NK-92 (cell line): ENCODE measurements around the gene IFNE.
"Not testable (repeated sequence)": the region's sequence is repeated elsewhere in the genome, so short reads cannot be mapped to it uniquely, and the experiment has no call there.

ENCODE experiments used
- DNase-seq: peaks from one replicate; lab custom pipeline; 2025; ENCODE audit not compliant: unreplicated experiment; lab: John Stamatoyannopoulos, UW

IFNE gene

DNA sequence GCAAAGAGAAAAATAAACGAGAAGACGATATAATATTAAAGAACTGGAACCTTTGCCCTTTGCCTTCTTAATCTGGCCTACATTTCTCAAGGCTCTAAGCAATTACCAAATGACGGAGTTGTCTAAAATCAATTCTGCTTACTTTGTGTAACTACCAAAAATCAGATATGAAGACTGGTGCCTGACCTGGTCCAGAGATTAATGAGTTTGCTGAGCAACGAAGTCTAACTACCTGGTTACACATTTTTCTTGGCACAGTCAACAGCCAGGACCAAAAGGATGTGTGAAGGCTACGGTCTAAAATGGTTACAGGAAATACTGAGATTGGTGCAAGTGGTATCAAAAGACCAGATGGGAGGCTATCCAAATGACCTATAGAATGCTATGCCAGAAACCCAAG is 17.8 kb upstream of the IFNE start:
- DNase-seq: no peak

DNA sequence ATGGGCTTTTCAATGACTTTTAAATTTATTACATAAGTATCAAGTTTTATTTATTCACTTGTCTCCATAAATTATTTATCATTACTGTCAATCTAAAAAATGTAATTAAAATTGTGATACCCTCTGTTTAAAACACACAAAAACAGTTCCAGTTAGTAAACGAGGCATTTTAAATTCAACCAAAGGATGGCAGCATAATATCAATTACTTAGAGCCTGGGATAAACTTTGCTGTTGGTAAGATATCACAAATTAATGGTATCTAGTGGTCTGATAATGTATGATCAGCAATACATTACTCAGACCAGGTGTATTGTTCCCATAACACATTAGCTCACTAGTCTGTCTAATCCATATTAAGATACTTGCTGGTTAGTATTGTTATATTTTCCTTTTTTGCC is 9.6 kb upstream of the IFNE start:
- no peak for DNase-seq

DNA sequence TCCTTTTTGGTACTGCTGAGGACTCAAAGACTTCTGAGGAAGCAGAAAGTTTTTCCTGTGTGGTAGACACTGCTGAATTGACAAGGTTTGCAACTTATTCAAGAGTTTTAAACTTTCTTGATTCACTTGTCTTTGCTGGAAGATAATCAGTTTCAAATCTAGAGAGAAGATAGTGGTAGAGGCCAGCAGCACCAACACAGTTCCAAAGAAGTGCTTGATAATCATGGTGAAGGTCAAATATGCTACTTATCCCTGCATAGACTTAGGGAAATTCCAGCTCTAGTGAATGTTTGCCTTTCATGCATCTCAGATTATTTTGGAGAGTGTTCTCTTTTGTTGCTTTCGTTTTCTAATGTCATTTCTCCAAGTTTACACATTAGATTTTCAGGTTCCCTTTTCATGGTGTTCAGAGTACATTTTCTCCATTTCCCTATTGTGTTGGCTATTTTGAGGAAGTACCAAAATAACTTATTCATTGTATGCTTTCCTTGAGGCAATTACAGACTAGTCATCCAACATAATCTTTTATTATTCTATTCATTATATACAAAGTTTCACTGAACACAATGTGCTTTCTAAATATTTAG is 550 bp downstream of the IFNE start:
- no peak for DNase-seq

DNA sequence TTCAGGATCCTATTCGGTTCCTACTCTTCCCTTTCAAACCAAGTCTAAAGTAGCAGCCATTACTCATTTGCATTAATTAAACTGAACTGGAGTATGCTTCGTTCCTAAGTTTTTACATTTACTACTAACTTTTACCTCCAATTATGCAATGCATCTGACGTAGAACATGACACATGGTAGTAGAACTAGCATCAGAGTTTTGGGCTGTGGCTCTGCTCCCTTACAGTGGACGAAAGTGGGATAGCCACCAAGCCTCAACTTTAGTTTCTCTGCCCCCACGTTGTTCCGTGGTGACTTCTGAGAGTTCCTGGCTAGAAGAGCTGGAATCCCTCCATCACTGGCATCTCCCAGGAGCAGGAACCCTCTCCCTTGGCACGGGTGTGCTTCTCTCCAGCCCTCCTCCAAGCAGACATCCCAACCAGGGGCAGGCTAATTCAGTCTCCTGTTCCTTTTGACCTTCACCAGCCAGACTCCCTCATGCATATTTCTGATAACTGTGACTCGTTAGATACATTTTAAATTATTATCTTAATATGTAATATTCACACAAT is 2.9 kb downstream of the IFNE start:
- DNase-seq: no peak

DNA sequence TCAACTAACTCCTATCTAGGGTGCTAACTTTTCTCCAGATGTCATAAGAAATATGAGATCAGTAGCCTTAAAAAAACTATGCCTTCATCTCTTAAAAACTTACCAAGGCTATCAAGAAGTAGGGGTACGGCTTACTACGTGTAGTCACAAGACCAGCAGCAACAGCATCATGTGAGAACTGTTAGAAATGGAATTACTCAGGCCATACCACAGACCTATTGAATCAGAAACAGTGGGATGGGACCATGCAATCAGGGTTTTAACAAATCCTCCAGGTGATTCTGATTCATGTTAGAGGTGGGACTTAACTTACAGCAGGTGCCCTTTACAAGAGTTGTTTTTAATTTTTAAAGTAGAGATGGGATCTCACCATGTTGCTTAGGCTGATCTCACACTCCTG is 4.6 kb downstream of the IFNE start:
- no peak for DNase-seq

DNA sequence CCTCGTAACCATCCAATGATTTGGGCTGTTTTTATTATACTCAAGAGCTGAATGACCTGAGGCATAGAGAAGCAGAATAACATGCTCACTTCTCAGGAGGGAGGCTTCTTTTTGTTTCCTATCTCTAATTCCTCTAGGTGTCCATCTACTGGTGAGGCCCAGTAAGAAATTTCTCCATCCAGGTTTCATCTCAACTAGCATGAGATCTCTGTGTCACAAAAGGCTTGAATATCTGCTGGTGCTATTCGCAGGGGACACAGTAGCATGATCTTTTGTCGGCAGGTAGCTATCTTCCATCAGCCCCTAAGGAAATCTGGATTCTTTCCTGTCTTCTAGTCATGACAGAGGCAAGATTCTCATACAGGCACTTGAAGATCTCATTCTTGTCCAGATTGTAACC is 8.9 kb downstream of the IFNE start:
- DNase-seq: no peak

DNA sequence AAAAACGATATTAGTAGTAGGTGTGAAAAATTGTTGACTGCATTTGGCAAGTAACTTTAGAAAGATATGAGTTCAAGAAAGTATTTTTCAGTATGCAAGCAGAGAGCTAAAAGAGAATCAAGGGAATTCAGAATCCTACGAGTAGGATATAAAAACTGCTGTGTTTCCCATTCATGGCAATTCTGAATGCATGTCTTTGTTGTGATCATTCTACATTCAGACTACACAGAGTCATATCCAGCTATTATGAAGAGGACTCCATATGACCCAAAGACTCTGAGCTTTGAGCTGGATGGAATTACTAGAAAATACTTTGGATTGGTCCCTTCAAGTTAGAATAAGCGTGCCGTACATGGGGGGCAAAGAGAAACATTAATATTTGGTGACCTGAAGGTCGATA is 12.0 kb downstream of the IFNE start:
- DNase-seq: no peak

DNA sequence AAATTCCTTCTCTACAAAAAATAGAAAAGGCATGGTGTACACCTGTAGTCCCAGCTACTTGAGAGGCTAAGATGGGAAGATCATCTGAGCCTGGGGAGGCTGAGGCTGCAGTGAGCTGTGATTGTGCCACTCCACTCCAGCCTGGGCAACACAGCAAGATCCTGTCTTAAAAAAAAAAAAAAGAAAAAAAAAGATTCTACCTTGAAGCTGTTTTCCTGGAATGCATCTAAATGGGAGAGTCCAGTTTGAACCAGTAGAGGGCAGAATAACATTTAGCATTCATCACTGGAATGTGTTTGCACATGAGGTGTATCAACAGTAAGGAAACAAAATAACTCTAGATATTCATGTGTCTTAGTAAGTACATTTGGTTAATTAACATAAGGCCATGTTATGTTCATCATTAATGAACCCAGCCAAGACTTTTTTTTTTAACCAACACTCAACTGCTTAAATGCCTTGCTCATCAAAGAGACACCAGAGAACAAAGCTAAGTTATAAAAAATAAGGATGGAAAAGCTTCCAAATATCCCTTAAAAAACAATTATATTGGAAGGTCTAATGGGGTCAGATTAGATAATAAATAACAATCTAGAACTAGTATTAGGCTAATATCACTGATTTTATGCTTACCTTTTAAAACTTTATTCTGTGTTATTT is 16.1 kb downstream of the IFNE start:
- no peak for DNase-seq

DNA sequence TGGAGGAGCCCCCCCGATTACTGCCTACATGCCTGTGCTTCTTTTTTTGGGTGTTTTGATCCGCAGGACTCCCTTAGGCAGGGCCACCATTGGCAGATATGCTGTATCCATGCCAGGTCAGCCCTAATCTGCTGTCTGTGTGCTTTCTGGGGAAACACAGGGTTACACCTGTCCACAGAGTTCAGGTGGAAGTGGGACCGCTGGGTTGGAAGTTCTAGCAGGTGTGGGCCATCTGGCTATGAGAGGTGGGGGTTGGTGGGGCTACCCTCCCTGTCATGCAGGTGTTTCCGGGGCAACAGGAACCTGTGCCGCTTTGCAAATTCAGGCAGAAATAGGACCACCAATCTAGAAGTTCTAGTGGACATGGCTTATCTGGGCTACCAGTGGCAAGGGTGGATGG is 17.0 kb downstream of the IFNE start:
- no peak for DNase-seq

DNA sequence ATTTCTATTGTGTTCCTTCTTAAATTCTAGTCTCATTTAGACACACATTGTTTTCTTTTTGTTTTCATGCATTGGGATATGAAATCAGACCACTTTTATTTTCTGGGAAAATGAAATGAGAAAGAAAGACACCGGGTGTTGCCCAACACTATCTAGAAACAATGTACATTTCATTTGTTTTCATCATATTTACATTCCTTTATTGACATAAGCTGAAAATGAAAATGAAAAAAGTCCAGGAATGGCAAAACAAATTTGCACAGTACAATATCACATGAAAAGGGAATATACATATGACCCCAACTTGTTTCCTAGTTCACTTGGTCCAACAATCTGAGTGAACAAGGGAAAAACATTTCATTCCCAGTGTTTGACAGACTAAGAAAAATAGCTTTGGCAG is 20.7 kb downstream of the IFNE start:
- no peak for DNase-seq

DNA sequence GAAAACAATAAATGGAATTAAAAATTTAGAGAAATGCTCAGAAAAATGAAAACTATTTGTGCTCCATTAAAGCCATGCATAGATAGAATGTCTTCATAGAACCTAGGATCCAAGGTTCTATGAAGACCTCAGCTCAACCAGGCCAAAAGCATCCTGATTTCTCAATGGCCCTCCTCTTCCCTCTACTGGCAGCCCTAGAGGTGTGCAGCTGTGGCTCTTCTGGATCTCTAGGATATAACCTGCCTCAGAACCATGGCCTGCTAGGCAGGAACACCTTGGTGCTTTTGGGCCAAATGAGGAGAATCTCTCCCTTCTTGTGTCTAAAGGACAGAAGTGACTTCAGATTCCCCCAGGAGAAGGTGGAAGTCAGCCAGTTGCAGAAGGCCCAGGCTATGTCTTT is 26.8 kb downstream of the IFNE start:
- no peak for DNase-seq

DNA sequence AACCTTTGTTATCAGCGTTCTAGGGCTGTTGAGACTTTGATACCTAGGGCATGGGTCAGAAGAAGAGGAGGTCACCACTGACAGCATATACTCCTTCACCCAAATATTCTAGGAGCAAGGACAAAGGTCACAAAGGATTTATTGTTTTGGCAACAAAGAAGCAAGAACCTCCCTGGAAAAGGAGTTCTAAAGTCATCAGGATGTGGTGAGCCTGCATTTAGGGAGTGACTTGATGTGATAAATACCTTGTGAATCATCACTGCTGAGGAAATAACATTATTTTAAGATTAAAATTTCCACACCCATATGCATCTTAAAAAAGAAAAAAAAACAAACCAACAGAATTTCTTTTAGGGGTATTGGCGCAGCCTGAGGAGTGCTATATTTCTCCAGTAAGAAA is 28.0 kb downstream of the IFNE start:
- DNase-seq: no peak

DNA sequence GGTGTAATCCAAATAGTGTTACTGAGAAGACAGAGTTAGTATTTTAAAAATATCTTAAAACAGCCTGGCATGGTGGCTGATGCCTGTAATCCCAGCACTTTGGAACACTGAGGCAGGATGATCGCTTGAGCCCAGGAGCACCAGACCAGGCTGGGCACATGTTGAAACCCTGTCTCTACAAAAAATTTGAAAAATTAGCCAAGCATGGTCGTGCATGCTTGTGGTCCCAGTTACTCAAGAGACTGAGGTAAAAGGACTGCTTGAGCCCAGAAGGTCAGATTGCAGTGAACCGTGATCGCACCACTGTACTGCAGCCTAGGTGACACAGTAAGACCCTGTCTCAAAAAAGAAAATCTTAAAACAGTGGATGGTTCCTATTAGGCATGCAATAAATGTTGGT is 29.4 kb downstream of the IFNE start:
- no peak for DNase-seq

DNA sequence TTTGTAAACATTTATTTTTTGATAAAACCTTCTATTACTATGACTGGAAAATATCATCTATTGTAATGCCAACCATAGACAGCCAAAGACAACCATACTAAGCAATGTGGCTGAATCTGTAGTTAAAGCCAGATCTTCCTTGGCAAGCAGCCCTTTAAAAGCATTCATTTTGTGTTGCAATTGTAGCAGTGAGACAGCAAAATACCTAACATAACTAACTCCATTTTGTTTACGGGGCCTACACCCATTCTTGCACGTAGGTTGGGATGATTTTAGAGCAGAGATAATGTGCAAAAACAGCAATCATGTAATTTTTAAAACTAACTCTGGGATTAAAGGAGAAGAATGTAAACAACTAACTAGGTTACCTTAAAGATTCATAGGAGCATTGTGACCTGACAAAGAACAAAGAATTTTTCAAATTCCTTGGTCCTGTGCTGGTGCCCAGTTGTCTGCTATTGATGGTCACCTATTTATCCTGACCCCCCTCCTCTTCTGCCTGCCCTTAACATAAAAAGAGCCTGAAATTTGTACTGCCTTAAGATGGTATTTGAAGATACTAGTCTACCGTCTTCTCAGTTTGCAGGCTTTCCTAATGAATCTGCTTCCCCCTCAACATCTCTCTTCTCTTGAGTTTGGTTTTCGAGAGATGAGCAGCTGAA is 31.2 kb downstream of the IFNE start:
- no peak for DNase-seq

DNA sequence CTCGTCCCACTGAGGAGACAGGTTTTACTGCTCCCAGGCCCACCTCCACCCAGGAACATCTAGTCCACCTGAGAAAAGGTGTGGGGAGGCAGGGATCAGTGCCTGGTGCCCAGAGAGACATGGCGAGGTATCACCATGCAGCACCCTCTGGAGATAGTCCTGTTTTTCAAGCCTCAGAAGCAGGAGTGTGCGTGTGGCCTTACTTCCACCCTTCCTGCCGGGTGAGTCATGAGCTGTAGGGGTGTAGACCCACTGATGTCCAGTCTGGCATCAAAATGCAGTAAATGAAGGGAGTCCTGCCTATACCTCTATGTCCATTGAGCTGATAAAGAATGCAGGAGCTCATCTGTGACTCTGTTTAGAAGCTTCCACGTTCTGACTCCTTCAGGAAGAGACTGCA is 32.8 kb downstream of the IFNE start:
- DNase-seq: not testable (repeated sequence)

DNA sequence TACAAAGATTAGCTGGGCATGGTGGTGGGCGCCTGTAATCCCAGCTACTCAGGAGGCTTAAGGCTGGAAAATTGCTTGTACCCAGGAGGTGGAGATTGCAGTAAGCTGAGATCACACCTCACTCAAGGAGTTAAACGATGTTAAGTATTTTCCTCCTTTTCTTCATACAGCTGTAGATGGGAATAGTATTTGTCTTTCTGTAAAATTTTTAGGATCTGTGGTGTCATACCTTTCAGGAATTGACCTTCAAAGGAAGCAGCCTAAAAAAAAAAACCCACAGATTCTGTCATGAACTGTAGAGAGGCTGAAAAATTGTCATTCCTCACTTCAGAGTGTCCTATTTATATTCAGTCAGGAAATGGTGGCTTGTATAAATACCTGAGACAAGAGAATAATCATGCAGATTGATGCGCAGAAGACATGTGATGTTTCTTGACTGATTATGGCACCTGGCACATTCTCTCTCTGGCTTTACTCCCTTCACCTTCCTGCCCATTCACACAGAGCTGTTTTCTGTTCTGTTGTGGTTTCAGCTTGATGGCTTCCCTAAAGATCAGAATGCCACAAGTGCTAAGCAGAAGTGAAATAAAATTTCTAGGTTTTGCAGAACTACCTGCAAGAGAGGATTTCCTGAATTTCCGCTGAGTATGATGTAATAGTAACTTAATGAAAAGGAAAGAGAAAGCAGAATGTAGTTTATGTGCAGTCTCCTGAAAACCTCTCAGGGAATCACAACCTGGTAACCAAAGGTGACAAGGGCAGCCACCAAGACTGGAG is 38.1 kb downstream of the IFNE start:
- no peak for DNase-seq

DNA sequence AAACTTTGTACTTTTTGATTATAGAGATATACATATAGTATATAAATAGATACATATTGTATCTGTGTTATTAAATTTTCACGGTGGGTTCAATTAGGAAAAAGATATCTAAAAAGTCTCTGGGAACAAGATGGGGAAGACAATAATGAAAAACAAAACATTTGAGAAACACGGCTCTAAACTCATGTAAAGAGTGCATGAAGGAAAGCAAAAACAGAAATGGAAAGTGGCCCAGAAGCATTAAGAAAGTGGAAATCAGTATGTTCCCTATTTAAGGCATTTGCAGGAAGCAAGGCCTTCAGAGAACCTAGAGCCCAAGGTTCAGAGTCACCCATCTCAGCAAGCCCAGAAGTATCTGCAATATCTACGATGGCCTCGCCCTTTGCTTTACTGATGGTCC is 42.0 kb downstream of the IFNE start, which contains the start of gene IFNA1:
Gene IFNA1, plus strand, starts transcription at position 301 of the 400 bp plus-strand sequence. Its CDS starts 69 bp downstream, at position 370.
- DNase-seq: no peak

DNA sequence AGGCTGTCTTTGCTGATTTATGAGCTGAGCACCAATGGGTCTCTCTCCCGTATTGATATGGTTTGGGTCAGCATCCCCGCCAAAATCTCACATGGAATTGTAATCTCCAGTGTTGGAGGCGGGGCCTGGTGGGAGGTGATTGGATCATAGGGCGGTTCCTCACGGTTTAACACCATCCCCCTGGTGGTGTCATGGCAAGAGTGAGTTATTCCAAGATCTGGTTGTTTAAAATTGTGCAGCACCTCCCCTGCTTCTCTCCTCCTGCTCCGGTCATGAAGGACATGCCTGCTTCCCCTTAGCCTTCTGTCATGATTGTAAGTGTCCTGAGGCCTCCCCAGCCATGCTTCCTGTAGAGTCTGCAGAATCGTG is 47.1 kb downstream of the IFNE start:
- not testable (repeated sequence) for DNase-seq

DNA sequence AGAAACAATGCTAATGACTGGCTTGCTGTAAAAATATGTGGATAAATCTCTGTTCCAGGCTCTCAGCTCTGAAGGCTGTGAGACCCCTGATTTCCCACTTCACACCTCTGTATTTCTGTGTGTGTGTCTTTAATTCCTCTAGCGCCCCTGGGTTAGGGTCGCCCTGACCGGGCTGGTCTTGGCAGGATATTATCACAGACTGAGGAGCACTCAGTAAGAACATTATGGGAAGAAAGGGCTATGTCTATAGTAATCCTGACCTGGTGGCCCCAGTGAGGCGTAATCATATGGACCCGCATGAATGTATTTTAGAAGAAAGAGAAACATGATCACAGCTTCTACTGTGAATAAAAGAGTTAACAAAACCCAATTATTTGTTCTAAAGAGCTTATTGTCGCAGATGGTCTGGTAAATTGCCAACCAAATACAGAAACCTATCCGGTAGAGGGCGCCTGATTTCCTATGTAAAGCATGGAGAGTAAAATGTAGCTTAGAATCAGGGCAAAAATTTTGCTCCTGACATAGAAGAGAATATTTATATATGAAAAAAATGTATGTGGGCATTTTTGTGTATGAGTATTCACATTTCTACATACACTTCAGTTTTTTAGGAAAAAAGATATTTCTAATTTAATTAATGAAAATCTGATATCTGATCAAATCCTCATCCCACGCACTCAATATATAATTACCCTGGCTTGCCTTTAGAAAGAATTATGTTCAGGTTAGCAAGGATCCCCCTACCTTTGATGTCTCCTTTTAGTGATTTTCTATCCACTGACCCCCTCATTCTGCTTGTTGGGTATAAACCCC is 47.7 kb downstream of the IFNE start:
- DNase-seq: no peak

DNA sequence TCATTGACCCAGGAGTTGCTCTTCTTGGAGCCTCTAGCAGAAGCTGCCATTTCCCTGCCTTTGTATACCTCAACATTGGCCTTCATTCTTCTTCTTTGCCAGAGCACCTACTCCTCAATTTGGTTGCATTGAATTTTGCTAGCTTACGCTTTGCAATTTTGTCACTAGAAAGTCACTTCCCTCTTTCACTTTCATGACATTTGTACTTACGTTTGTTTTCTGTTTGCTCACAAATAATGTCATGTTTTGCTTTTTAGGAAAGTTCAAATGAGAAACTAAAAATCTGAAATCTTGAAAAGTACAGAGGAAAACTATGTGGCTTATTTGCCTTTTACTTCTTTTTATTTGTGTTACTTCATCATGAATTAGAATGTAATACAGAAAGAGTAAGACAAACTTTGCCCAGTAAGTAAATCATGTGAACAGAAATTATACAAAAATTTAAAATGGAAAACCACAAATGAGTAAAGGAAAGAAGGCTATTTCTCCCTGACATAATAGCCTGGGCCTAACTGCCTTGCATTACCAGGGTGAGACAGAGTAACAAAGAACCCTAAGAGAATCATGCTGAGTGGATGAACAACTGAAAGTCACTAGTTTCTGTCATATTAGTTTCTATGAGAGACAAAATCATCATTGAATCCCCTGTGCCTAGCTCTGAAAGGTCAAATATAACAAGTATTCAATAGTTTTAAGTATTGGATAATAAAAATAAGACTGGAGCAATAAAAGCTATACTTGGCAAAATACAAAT is 49.3 kb downstream of the IFNE start:
- DNase-seq: no peak
